Measurements from ENCODE around the gene AFDN. TPM values are rescaled to one million over a fixed set of nuclear protein-coding genes. Genes with fewer than 3 reads are reported as not detected.

The AFDN gene
- total RNA-seq, 1 donor from 2014 or later, result 112 TPM

GRCh38 chr6:167824591-167825331 is 1.9 kb upstream of the AFDN start:
- DNase-seq (ENCODE audit: low read depth), result no peak
- H3K4me3 ChIP-seq (ENCODE audit: low read depth, low read length), result no peak overlapping the region
- H3K36me3 ChIP-seq (ENCODE audit: control insufficient read depth, insufficient read depth, low read length), result no peaks in the 10 kb centered on the region
- no peak for TF ChIP-seq CTCF (IDR thresholded peaks at IDR 0.05; ENCODE audit: insufficient read depth, low read length, poor library complexity, severe bottlenecking)
- no peaks in the 10 kb centered on the region for H3K27me3 ChIP-seq (ENCODE audit: control insufficient read depth, insufficient read depth, low read length)

- TF ChIP-seq CTCF (IDR thresholded peaks at IDR 0.05; ENCODE audit: insufficient read depth, low read length, poor library complexity, severe bottlenecking), result no peak
- DNase-seq (ENCODE audit: low read depth), result no peak
Observed at GRCh38 chr6:167825332-167826229, 1.1 kb upstream of the AFDN start.

DNA sequence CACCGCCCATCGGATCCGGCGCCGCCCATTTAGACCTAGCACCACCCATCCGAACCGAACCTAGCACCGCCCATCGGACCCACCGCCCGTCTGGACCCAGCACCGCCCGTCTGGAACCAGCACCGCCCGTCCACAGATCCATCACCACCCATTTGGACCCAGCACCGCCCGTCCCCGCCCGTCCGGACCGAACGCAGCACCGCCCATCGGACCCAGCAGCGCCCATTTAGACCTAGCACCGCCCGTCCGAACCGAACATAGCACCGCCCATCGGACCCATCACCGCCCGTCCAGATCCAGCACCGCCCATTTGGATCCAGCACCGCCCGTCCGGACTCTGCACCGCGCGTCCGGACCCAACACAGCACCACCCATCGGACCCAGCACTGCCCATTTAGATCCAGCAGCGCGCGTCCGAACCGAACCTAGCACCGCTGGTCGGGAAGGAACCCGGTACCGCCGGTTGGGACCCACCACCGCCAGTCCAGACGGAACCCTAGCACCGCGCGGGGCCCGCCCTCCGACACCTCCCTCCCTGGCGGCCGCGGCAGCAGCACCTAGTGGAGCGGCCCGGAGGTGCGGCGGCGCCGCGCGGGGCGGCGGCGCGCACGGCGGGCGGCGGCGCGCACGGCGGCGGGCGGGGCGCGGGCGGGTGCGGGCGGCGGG is 348 bp upstream of the AFDN start:
- Histone ChIP-seq H3K27me3 (ENCODE audit: control insufficient read depth, insufficient read depth, low read length) (no peaks in the 10 kb centered on the region), H3K36me3 (ENCODE audit: control insufficient read depth, insufficient read depth, low read length) (no peaks in the 10 kb centered on the region), H3K4me3 (ENCODE audit: low read depth, low read length) (peak overlapping the region; percentile 81)
- DNase-seq (ENCODE audit: low read depth), result no peak
- peak; percentile 27 for TF ChIP-seq CTCF (IDR thresholded peaks at IDR 0.05; ENCODE audit: insufficient read depth, low read length, poor library complexity, severe bottlenecking)

More at GRCh38 chr6:167825332-167826229, 1.1 kb upstream of the AFDN start:
- Histone ChIP-seq H3K4me3 (ENCODE audit: low read depth, low read length) (peak overlapping the region; percentile 81), H3K27me3 (ENCODE audit: control insufficient read depth, insufficient read depth, low read length) (no peaks in the 10 kb centered on the region), H3K36me3 (ENCODE audit: control insufficient read depth, insufficient read depth, low read length) (no peaks in the 10 kb centered on the region)

- Histone ChIP-seq H3K27me3 (ENCODE audit: control insufficient read depth, insufficient read depth, low read length) (no peaks in the 10 kb centered on the region), H3K36me3 (ENCODE audit: control insufficient read depth, insufficient read depth, low read length) (no peaks in the 10 kb centered on the region), H3K4me3 (ENCODE audit: low read depth, low read length) (peak overlapping the region; percentile 81)
- TF ChIP-seq CTCF (IDR thresholded peaks at IDR 0.05; ENCODE audit: insufficient read depth, low read length, poor library complexity, severe bottlenecking), result no peak
- no peak for DNase-seq (ENCODE audit: low read depth)
Observed at GRCh38 chr6:167827583-167828324, 1.0 kb downstream of the AFDN start.

DNA sequence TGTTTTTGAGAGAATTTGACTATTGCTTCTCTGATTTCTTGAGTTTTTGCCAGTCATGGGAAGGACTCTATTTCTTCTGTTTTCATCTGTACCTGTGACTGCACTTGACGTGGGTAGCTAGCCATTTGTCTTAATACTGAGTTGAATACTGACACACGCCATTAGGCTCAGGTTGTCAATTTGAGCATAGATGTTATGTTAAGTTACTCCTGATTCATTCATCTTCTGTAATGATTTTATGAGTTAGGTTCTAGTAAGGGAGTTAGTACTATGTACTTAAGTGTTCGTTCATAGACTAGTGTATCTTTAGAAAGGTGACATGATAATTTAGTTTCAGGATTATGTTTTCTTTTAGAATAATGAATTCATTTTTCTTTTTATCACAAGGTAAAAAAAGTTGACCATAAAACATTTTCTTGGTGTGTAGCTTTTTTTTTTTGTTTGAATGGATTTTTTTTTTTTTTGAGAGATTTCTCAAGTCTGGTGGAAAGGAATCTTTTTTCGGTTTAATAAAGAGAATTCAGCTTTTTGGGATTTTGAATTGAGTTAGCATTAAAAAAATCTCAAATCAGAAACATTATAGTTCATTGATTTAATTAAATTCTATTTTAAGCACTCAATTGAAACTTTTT is 1.7 kb downstream of the AFDN start:
- no peak for DNase-seq (ENCODE audit: low read depth)
- Histone ChIP-seq H3K27me3 (ENCODE audit: control insufficient read depth, insufficient read depth, low read length) (no peaks in the 10 kb centered on the region), H3K4me3 (ENCODE audit: low read depth, low read length) (peak overlapping the region; percentile 81), H3K36me3 (ENCODE audit: control insufficient read depth, insufficient read depth, low read length) (no peaks in the 10 kb centered on the region)
- no peak for TF ChIP-seq CTCF (IDR thresholded peaks at IDR 0.05; ENCODE audit: insufficient read depth, low read length, poor library complexity, severe bottlenecking)
